HCT116 (cell line): Measurements from ENCODE around the gene HK1. TPM values are rescaled to one million over a fixed set of nuclear protein-coding genes. Genes with fewer than 3 reads are reported as not detected.
A peak's percentile ranks its signal among the peaks of the same experiment; 100 is the strongest.

Experiments
- ATAC-seq: fragments of 200-7000 bp; cut with Tn5 transposase; 2 replicates; pipeline ENCODE4 v1.9.1; 2020; ENCODE audit warnings: mild to moderate bottlenecking, moderate library complexity
- BruUV-seq: library from RNA; stranded (reverse); fragments of 400-500 nt; replicated peaks from 2 replicates; lab custom pipeline; 2021; lab: Mats Ljungman, UMichigan
- CTCF ChIA-PET: fragments of 300-600 bp; sonication (Branson Sonifier 250); formaldehyde crosslinking; loops from one replicate; lab custom pipeline; 2021; ENCODE audit warnings: antibody characterized with exemption; lab: Charles Lee
- POLR2A ChIA-PET: fragments of 300-600, 350-600 bp; sonication (Branson Sonifier 250); formaldehyde crosslinking; loops from one replicate; lab custom pipeline; 2021; ENCODE audit warnings: antibody characterized with exemption; lab: Charles Lee
- RAD21 ChIA-PET, 2 experiments: fragments of 300-600 bp; sonication (Branson Sonifier 250); formaldehyde crosslinking; loops; one replicate each; lab custom pipeline; 2023; ENCODE audit warnings: low total read pairs in 2 of 2; ENCODE audit not compliant: uncharacterized antibody in 2 of 2, unreplicated experiment in 2 of 2, low non-redundant PET in 1 of 2; lab: Charles Lee
- DNase-seq: peaks from one replicate; pipeline ENCODE4 v3.0.0-alpha.2; 2010; ENCODE audit warnings: low read depth, low spot score
- H2AFZ ChIP-seq: fragments of 200-600 bp; shearing (Covaris generic), sonication (generic); 2 replicates; pipeline ENCODE4 v1.6.1; 2017; ENCODE audit warnings: low read depth, mixed run types, mixed read lengths, antibody characterized with exemption, low read length; ENCODE audit not compliant: poor library complexity, severe bottlenecking
- H3K27ac ChIP-seq: 2 replicates; pipeline ENCODE4 v1.5.1; 2012; ENCODE audit warnings: low read depth, low read length
- H3K27me3 ChIP-seq: fragments of 200-600 bp; sonication (generic); 2 replicates; pipeline ENCODE4 v1.6.1; 2016; ENCODE audit warnings: mixed run types, low read length, mixed read lengths; ENCODE audit not compliant: insufficient read depth
- H3K36me3 ChIP-seq, 2 experiments: fragments of 200-500 bp in 1 of 2; fragments of 200-600 bp in 1 of 2; sonication (Bioruptor generic) in 1 of 2; sonication (generic) in 1 of 2; 2 replicates each; pipeline versions ENCODE4 v1.5.1 to v1.6.1; 2014 to 2016; ENCODE audit warnings: low read length in 2 of 2, inconsistent platforms in 1 of 2, mixed read lengths in 1 of 2, mixed run types in 1 of 2; ENCODE audit not compliant: insufficient read depth in 2 of 2, control insufficient read depth in 1 of 2
- H3K4me1 ChIP-seq, 2 experiments: fragments of 200-600 bp in 1 of 2; sonication (generic) in 1 of 2; 2 replicates each; pipeline versions ENCODE4 v1.5.1 to v1.6.1; 2012 to 2017; ENCODE audit warnings: low read length in 2 of 2, inconsistent platforms in 1 of 2, mild to moderate bottlenecking in 1 of 2, mixed read lengths in 1 of 2, mixed run types in 1 of 2, moderate library complexity in 1 of 2; ENCODE audit not compliant: insufficient read depth in 2 of 2, control insufficient read depth in 1 of 2
- H3K4me2 ChIP-seq: fragments of 200-600 bp; sonication (generic); 2 replicates; pipeline ENCODE4 v1.6.1; 2017; ENCODE audit warnings: mixed run types, low read length, mixed read lengths
- H3K4me3 ChIP-seq, 2 experiments: fragments of 200-600 bp in 1 of 2; sonication (generic) in 1 of 2; replicated peaks in 1 of 2; 2 replicates each; pipeline ENCODE4 v1.5.1; 2011 to 2016; ENCODE audit warnings: low read length in 2 of 2, control low read depth in 1 of 2, low read depth in 1 of 2, mild to moderate bottlenecking in 1 of 2, mixed read lengths in 1 of 2, mixed run types in 1 of 2
- H3K79me2 ChIP-seq: fragments of 200-600 bp; sonication (generic); 2 replicates; pipeline ENCODE4 v1.6.1; 2017; ENCODE audit warnings: mild to moderate bottlenecking, mixed run types, low read length, moderate library complexity, mixed read lengths; ENCODE audit not compliant: insufficient read depth
- H3K9ac ChIP-seq: fragments of 200-600 bp; sonication (generic); 2 replicates; pipeline ENCODE4 v1.6.1; 2016; ENCODE audit warnings: low read length, mixed read lengths
- H3K9me2 ChIP-seq: fragments of 200-600 bp; sonication (generic), shearing (Covaris generic); 2 replicates; pipeline ENCODE4 v1.6.1; 2017; ENCODE audit warnings: mixed run types, mild to moderate bottlenecking, moderate library complexity; ENCODE audit not compliant: insufficient read depth
- H3K9me3 ChIP-seq, 2 experiments: fragments of 200-500 bp in 1 of 2; fragments of 200-600 bp in 1 of 2; sonication (Bioruptor generic) in 1 of 2; sonication (generic) in 1 of 2; 2 replicates each; pipeline ENCODE4 v1.6.1; 2014 to 2017; ENCODE audit warnings: low read length in 2 of 2, mixed read lengths in 2 of 2, inconsistent platforms in 1 of 2, low read depth in 1 of 2, mild to moderate bottlenecking in 1 of 2, mixed run types in 1 of 2, moderate library complexity in 1 of 2; ENCODE audit not compliant: control insufficient read depth in 1 of 2, insufficient read depth in 1 of 2
- H4K20me1 ChIP-seq: fragments of 200-600 bp; sonication (generic), shearing (Covaris generic); 2 replicates; pipeline ENCODE4 v1.6.1; 2017; ENCODE audit warnings: mixed run types, mild to moderate bottlenecking, moderate library complexity; ENCODE audit not compliant: insufficient read depth
- CEBPB ChIP-seq: IDR thresholded peaks from 2 replicates; pipeline ENCODE4 v1.6.1; 2012; ENCODE audit warnings: low read depth
- ELF1 ChIP-seq: IDR thresholded peaks from 2 replicates; pipeline ENCODE4 v1.6.1; 2012; ENCODE audit warnings: low read depth, borderline replicate concordance
- EZH2 ChIP-seq: fragments of 200-600 bp; sonication (generic); IDR thresholded peaks from 2 replicates; pipeline ENCODE4 v1.6.1; 2017; ENCODE audit warnings: antibody characterized with exemption, mixed run types
- EZH2phosphoT487 ChIP-seq: fragments of 200-600 bp; IDR thresholded peaks from 2 replicates; pipeline ENCODE4 v1.6.1; 2018; ENCODE audit warnings: antibody characterized with exemption, borderline replicate concordance
- FOSL1 ChIP-seq: IDR thresholded peaks from 2 replicates; pipeline ENCODE4 v1.6.1; 2012; ENCODE audit warnings: low read depth
- POLR2A ChIP-seq: IDR thresholded peaks from 2 replicates; pipeline ENCODE4 v1.7.0; 2011; ENCODE audit warnings: borderline replicate concordance; ENCODE audit not compliant: insufficient read depth, insufficient read length; ENCODE audit errors: extremely low read depth
- POLR2AphosphoS5 ChIP-seq: IDR thresholded peaks from 2 replicates; pipeline ENCODE4 v1.6.1; 2011; ENCODE audit warnings: mild to moderate bottlenecking, low read depth, low read length, moderate library complexity
- SP1 ChIP-seq: IDR thresholded peaks from 2 replicates; pipeline ENCODE4 v1.6.1; 2012; ENCODE audit warnings: low read depth
- SRF ChIP-seq: IDR thresholded peaks from 2 replicates; pipeline ENCODE4 v1.6.1; 2012; ENCODE audit warnings: low read depth
- YY1 ChIP-seq: IDR thresholded peaks from 2 replicates; pipeline ENCODE4 v1.6.1; 2011; ENCODE audit warnings: low read length, low read depth, moderate library complexity, mild to moderate bottlenecking; ENCODE audit not compliant: insufficient replicate concordance; ENCODE audit errors: extremely low read depth
- ZFX ChIP-seq: fragments of 450-650 bp; IDR thresholded peaks from 2 replicates; pipeline ENCODE4 v1.6.1; 2017
- intact Hi-C: fragments of 100-400 bp; cut with micrococcal nuclease; formaldehyde crosslinking; loops from 2 replicates; pipeline ENCODE4 v1.10.0; 2022
- total RNA-seq: library from RNA; stranded (reverse); gene quantifications from one replicate; pipeline ENCODE4 v1.2.1, GENCODE V29; 2021; ENCODE audit not compliant: unreplicated experiment
- TF ChIP-seq, protein P1 (sequence below): IDR thresholded peaks from 2 replicates; pipeline ENCODE4 v1.6.1; 2012; ENCODE audit warnings: low read depth

HK1 gene
- total RNA-seq, 1 experiment from 2014 or later = 50.3 TPM

DNA sequence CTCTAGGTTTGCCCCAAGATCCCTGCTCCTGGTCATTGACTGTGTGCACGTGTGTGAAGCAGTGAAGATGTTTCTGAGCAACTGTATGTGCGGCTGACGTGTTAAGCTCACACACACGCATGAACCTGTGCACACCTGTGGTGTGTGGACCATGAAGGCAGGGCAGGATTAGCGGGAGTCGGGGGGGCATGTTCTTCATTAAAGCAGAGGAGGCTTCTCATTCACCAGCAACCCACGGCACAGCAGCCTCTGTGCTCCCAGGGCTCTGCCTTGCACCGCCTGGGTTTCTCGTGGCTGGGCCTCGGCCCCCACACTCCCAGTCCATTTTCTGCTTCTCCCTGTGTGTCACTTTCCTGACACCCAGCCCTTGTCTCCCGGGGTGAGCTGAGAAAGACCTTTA lies 139.2 kb downstream of the HK1 start:
- H3K27ac ChIP-seq = no peak overlapping the region
- no peak overlapping the region for H3K4me3 ChIP-seq
- RAD21 ChIA-PET = no interaction called here
- ATAC-seq = no peak
- no peaks in the 10 kb centered on the region for H3K27me3 ChIP-seq
- H4K20me1 ChIP-seq = no peaks in the 10 kb centered on the region
- intact Hi-C loops = no loop called here
- no peak overlapping the region for H3K9ac ChIP-seq
- H3K4me2 ChIP-seq = no peak overlapping the region
- no peaks in the 10 kb centered on the region for H3K9me3 ChIP-seq
- H3K9me2 ChIP-seq = no peaks in the 10 kb centered on the region
- no peak overlapping the region for H2AFZ ChIP-seq
- no peak for TF ChIP-seq ZFX
- TF ChIP-seq, protein P1, sequence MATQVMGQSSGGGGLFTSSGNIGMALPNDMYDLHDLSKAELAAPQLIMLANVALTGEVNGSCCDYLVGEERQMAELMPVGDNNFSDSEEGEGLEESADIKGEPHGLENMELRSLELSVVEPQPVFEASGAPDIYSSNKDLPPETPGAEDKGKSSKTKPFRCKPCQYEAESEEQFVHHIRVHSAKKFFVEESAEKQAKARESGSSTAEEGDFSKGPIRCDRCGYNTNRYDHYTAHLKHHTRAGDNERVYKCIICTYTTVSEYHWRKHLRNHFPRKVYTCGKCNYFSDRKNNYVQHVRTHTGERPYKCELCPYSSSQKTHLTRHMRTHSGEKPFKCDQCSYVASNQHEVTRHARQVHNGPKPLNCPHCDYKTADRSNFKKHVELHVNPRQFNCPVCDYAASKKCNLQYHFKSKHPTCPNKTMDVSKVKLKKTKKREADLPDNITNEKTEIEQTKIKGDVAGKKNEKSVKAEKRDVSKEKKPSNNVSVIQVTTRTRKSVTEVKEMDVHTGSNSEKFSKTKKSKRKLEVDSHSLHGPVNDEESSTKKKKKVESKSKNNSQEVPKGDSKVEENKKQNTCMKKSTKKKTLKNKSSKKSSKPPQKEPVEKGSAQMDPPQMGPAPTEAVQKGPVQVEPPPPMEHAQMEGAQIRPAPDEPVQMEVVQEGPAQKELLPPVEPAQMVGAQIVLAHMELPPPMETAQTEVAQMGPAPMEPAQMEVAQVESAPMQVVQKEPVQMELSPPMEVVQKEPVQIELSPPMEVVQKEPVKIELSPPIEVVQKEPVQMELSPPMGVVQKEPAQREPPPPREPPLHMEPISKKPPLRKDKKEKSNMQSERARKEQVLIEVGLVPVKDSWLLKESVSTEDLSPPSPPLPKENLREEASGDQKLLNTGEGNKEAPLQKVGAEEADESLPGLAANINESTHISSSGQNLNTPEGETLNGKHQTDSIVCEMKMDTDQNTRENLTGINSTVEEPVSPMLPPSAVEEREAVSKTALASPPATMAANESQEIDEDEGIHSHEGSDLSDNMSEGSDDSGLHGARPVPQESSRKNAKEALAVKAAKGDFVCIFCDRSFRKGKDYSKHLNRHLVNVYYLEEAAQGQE = no peak
- TF ChIP-seq, all 23 proteins: peak for 0
- POLR2A ChIA-PET = no interaction called here
- no peak for DNase-seq
- peaks cover 3 to 15% of the 10 kb centered on the region in 2 experiments; a peak in 2 of 4 replicates for H3K4me1 ChIP-seq
- H3K36me3 ChIP-seq = no peaks in the 10 kb centered on the region
- H3K79me2 ChIP-seq = no peaks in the 10 kb centered on the region
- CTCF ChIA-PET = interaction anchor here (1.4 kb wide), 1 partner anchor 9 kb away, joined by 3 read pairs; no protein-coding TSS in a partner anchor
- BruUV-seq = no TSS peak

DNA sequence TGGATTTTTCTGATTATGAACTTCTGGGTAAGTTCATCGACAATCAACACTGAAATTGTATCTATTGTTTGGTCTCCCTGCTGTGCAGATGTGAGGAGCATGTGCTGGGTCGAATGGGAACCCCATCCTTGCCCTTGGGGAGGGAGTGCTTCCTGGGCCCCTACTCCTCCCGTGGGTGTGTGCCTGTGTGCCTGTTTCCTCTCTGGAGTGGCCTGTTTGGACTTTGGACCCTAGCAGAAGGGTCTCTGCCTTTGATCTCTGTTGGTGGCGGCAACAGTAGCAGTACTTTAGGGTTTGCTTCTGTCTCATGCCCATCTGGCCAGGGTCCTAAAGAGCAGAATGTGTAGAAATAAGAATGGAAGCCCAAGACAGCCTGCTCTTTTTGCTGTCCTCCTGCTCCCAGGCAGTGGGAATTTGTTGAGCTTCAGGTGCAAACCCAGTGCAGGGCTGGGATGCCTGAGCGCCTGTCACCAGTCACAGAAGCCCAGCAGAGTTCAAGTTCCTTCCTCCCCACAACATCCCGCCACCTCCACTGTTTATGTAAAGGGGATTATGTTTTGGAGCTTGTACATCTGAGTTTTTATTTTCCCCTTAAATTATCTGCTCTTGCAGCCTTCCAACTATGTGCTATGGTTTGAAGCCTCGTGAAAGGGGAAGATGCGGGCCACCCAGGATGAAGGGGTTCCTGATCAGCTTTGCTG lies 139.9 kb downstream of the HK1 start:
- intact Hi-C loops = no loop called here
- RAD21 ChIA-PET = no interaction called here
- Histone ChIP-seq H2AFZ (no peak overlapping the region), H3K27ac (no peak overlapping the region), H3K79me2 (no peaks in the 10 kb centered on the region), H3K36me3 (no peaks in the 10 kb centered on the region), H3K4me3 (no peak overlapping the region), H4K20me1 (no peaks in the 10 kb centered on the region), H3K9me3 (no peaks in the 10 kb centered on the region), H3K4me1 (peaks cover 3 to 12% of the 10 kb centered on the region in 2 experiments; a peak in 2 of 4 replicates)
- CTCF ChIA-PET = interaction anchor here (0.9 kb wide), 1 partner anchor 9 kb away, joined by 3 read pairs; no protein-coding TSS in a partner anchor
- no peak for ATAC-seq
- TF ChIP-seq ZFX (no peak), CEBPB (no peak), SRF (no peak), EZH2phosphoT487 (no peak), POLR2AphosphoS5 (no peak), FOSL1 (no peak), SP1 (no peak), POLR2A (no peak), EZH2 (no peak), YY1 (no peak), ELF1 (no peak)
- TF ChIP-seq, protein P1 = no peak
- TF ChIP-seq, all 23 proteins: peak for 0
- no TSS peak for BruUV-seq
- Histone ChIP-seq H3K9ac (no peak overlapping the region), H3K27me3 (no peaks in the 10 kb centered on the region), H3K9me2 (no peaks in the 10 kb centered on the region), H3K4me2 (peak overlapping the region; percentile 16)
- no peak for DNase-seq
- POLR2A ChIA-PET = no interaction called here
